K562 (cell line): ENCODE data around the gene STAG2. TPM values are rescaled to one million over a fixed set of nuclear protein-coding genes. Genes with fewer than 3 reads are reported as not detected.

ENCODE experiments used
- ATAC-seq: fragments of 200-7000 bp; cut with Tn5 transposase; 3 replicates; pipeline ENCODE4 v1.9.1; 2020; ENCODE audit warnings: moderate library complexity
- BruUV-seq: library from RNA; stranded (reverse); fragments of 400-500 nt; replicated peaks from 2 replicates; lab custom pipeline; 2021; lab: Mats Ljungman, UMichigan
- CTCF ChIA-PET: fragments of 300-600 bp; formaldehyde crosslinking; extraction: SDS; loops from one replicate; lab custom pipeline; 2021; ENCODE audit warnings: low intra/inter-chr PET ratio; lab: Yijun Ruan, JAX
- POLR2A ChIA-PET: fragments of 300-600, 350-650 bp; sonication (Branson Sonifier 250); formaldehyde crosslinking; extraction: SDS; loops from one replicate; lab custom pipeline; 2021; ENCODE audit warnings: antibody characterized with exemption, inconsistent platforms; lab: Yijun Ruan, JAX
- DNase-seq, 4 experiments: peaks; one replicate each; pipeline versions ENCODE4 v3.0.0 to v3.0.0-alpha.2; 2011 to 2018; ENCODE audit warnings: low spot score in 3 of 4, mixed read lengths in 3 of 4; ENCODE audit errors: extremely low read depth in 1 of 4
- FAIRE-seq: peaks from 2 replicates; lab custom pipeline; 2011; peaks lifted over from hg19 to GRCh38; lab: Jason Lieb, UNC
- H2AFZ ChIP-seq: 2 replicates; pipeline ENCODE4 v1.6.0; 2011; ENCODE audit warnings: low read depth, low read length, control low read depth, inconsistent platforms
- H3K27ac ChIP-seq: fragments of 200-600 bp; 3 replicates; pipeline ENCODE4 v1.8.0; 2011; ENCODE audit warnings: low read depth, mild to moderate bottlenecking, control low read depth, inconsistent platforms, low read length, moderate library complexity, mixed read lengths; ENCODE audit errors: extremely low read depth
- H3K27me3 ChIP-seq, 2 experiments: fragments of 300-600 bp in 1 of 2; 2 replicates in 1 of 2; 3 replicates in 1 of 2; pipeline versions ENCODE4 v1.6.0 to v1.8.0; 2011; ENCODE audit warnings: inconsistent platforms in 2 of 2, low read length in 2 of 2, mild to moderate bottlenecking in 1 of 2, mixed read lengths in 1 of 2, moderate library complexity in 1 of 2; ENCODE audit not compliant: control insufficient read depth in 2 of 2, insufficient read depth in 2 of 2
- H3K36me3 ChIP-seq: fragments of 300-600 bp; 3 replicates; pipeline ENCODE4 v1.8.0; 2011; ENCODE audit warnings: mild to moderate bottlenecking, low read length, inconsistent platforms; ENCODE audit not compliant: control insufficient read depth, insufficient read depth
- H3K4me1 ChIP-seq, 2 experiments: fragments of 200-600 bp in 1 of 2; replicated peaks in 1 of 2; 2 replicates in 1 of 2; 3 replicates in 1 of 2; pipeline versions ENCODE4 v1.5.1 to v1.8.0; 2011; ENCODE audit warnings: inconsistent platforms in 2 of 2, low read length in 2 of 2, mild to moderate bottlenecking in 1 of 2, mixed read lengths in 1 of 2, moderate library complexity in 1 of 2; ENCODE audit not compliant: control insufficient read depth in 2 of 2, insufficient read depth in 2 of 2
- H3K4me2 ChIP-seq: 2 replicates; pipeline ENCODE4 v1.6.1; 2011; ENCODE audit warnings: low read length, control low read depth, inconsistent platforms, mixed read lengths; ENCODE audit not compliant: insufficient read depth
- H3K4me3 ChIP-seq: fragments of 200-600 bp; sonication (generic), shearing (Covaris generic); 2 replicates; pipeline ENCODE4 v1.5.1; 2016; ENCODE audit warnings: control low read depth, inconsistent platforms
- H3K79me2 ChIP-seq: fragments of 200-600 bp; 3 replicates; pipeline ENCODE4 v1.8.0; 2011; ENCODE audit warnings: low read length, inconsistent platforms; ENCODE audit not compliant: control insufficient read depth, insufficient read depth
- H3K9ac ChIP-seq, 2 experiments: 2 replicates each; pipeline versions ENCODE4 v1.6.0 to v1.6.1; 2011; ENCODE audit warnings: low read depth in 2 of 2, low read length in 2 of 2, control low read depth in 1 of 2, inconsistent platforms in 1 of 2, mild to moderate bottlenecking in 1 of 2, mixed read lengths in 1 of 2; ENCODE audit not compliant: insufficient read depth in 1 of 2
- H3K9me1 ChIP-seq: one replicate; pipeline ENCODE4 v1.6.0; 2011; ENCODE audit warnings: inconsistent platforms, mild to moderate bottlenecking, low read length, moderate library complexity; ENCODE audit not compliant: control insufficient read depth, insufficient read depth
- H3K9me3 ChIP-seq: replicated peaks from 2 replicates; pipeline ENCODE4 v1.5.1; 2011; ENCODE audit warnings: low read depth, low read length, inconsistent platforms; ENCODE audit not compliant: control insufficient read depth, insufficient read depth
- H4K20me1 ChIP-seq: replicated peaks from 2 replicates; pipeline ENCODE4 v1.6.1; 2011; ENCODE audit warnings: low read length, inconsistent platforms, mixed read lengths; ENCODE audit not compliant: control insufficient read depth, insufficient read depth
- BCL6 ChIP-seq: fragments of 250-450 bp; sonication (Bioruptor Pico); IDR thresholded peaks from 2 replicates; pipeline ENCODE4 v1.4.0; 2020
- CEBPZ ChIP-seq: fragments of 150-350 bp; IDR thresholded peaks from 2 replicates; pipeline ENCODE4 v1.6.1; 2014; ENCODE audit warnings: low read depth, mild to moderate bottlenecking, low read length, borderline replicate concordance
- CHD1 ChIP-seq: fragments of 200-600 bp; sonication (generic); IDR thresholded peaks from one replicate; pipeline ENCODE4 v1.6.1; 2012; ENCODE audit warnings: mild to moderate bottlenecking, moderate library complexity, low read length, inconsistent platforms
- MLX ChIP-seq, 2 experiments: fragments of 450-650 bp in 1 of 2; sonication (generic) in 1 of 2; formaldehyde crosslinking; conservative IDR thresholded peaks; 2 replicates each; pipeline versions ENCODE4 v1.4.0 to v1.8.1; 2020 to 2022; ENCODE audit warnings: mild to moderate bottlenecking in 1 of 2, missing genetic modification reagents in 1 of 2
- MTA3 ChIP-seq: fragments of 450-650 bp; formaldehyde crosslinking; IDR thresholded peaks from 2 replicates; pipeline ENCODE4 v1.6.1; 2017; ENCODE audit warnings: mild to moderate bottlenecking, borderline replicate concordance
- OTX1 ChIP-seq: fragments of 450-650 bp; formaldehyde crosslinking; IDR thresholded peaks from 2 replicates; pipeline ENCODE4 v1.4.0; 2022; ENCODE audit warnings: mild to moderate bottlenecking
- PRDM10 ChIP-seq: fragments of 450-650 bp; IDR thresholded peaks from 2 replicates; pipeline ENCODE4 v1.6.1; 2018; ENCODE audit not compliant: partially characterized antibody
- ZNF431 ChIP-seq: sonication (generic); formaldehyde crosslinking; IDR thresholded peaks from 2 replicates; pipeline ENCODE4 v1.8.0; 2022; ENCODE audit warnings: mild to moderate bottlenecking, missing genetic modification reagents
- ZNF699 ChIP-seq: fragments of 250-450 bp; sonication (Bioruptor Pico); IDR thresholded peaks from 2 replicates; pipeline ENCODE4 v1.8.0; 2021; ENCODE audit warnings: mild to moderate bottlenecking, moderate library complexity; ENCODE audit not compliant: insufficient replicate concordance
- WGBS: fragments of 100-300 bp; shearing (Covaris generic); methylation state at CpG from one replicate; pipeline ENCODE4 v1.1.6; 2016; ENCODE audit warnings: low coverage, mixed read lengths; ENCODE audit not compliant: insufficient coverage; ENCODE audit errors: missing lambda C conversion rate; 5-methylcytosine and 5-hydroxymethylcytosine counted together
- in situ Hi-C: fragments of 300-500 bp; cut with MboI; formaldehyde crosslinking; loops from 4 replicates; pipeline ENCODE4 v1.15.0; 2018; ENCODE audit warnings: inconsistent platforms, mixed read lengths
- intact Hi-C: fragments of 100-400 bp; cut with micrococcal nuclease; formaldehyde crosslinking; loops from 2 replicates; pipeline ENCODE4 v1.14.2; 2022
- polyA plus RNA-seq, 8 experiments: library from polyadenylated mRNA; depleted of rRNA in 4 of 8; stranded (reverse) in 5 of 8; unstranded in 3 of 8; fragments of >200 nt; fragmentation: Nextera tagmentation in 2 of 8; fragmentation: Illumina TruSeq in 1 of 8; extraction: Ambion mirVana in 2 of 8; extraction: Trizol in 1 of 8; gene quantifications; 2 replicates each; pipeline versions ENCODE4 v1.2.1 to v1.2.3, GENCODE V29; 2011 to 2014; ENCODE audit warnings: inconsistent platforms in 1 of 8, missing spikeins in 1 of 8
- total RNA-seq, 7 experiments: library from RNA; depleted of rRNA in 6 of 7; stranded (reverse); fragments of >200 nt in 6 of 7; fragmentation: Illumina TruSeq in 2 of 7; extraction: Trizol in 2 of 7; gene quantifications; 2 replicates each; pipeline versions ENCODE4 v1.2.1 to v1.2.3, GENCODE V29; 2011 to 2021; ENCODE audit warnings: low replicate concordance in 1 of 7

The STAG2 gene
- total and polyA plus RNA-seq, 9 of the 15 experiments (the other 6 are each of a cell fraction or from before 2014, with no cell fraction given), result 40.3 to 133 (median 90.1) TPM

- no peak for TF ChIP-seq OTX1 (CRISPR knock-in tag)
- TF ChIP-seq ZNF431 (CRISPR knock-in tag), result no peak
- no peak for TF ChIP-seq CHD1
- TF ChIP-seq MTA3, result no peak
- TF ChIP-seq BCL6, result no peak
Measured at GRCh38 chrX:123923211-123923610, 38.3 kb upstream of the STAG2 start (continued).

GRCh38 chrX:123924186-123924585 lies 37.3 kb upstream of the STAG2 start:
- Histone ChIP-seq H4K20me1 (no peaks in the 10 kb centered on the region), H2AFZ (no peak overlapping the region), H3K27me3 (no peaks in the 10 kb centered on the region; a peak in 1 of 5 replicates), H3K4me1 (no peaks in the 10 kb centered on the region; a peak in 1 of 5 replicates), H3K9me3 (no peaks in the 10 kb centered on the region), H3K36me3 (no peaks in the 10 kb centered on the region), H3K27ac (no peak overlapping the region), H3K4me2 (no peak overlapping the region), H3K4me3 (no peak overlapping the region), H3K9me1 (no peaks in the 10 kb centered on the region), H3K79me2 (no peaks in the 10 kb centered on the region), H3K9ac (no peak overlapping the region)
- intact Hi-C loops, result no loop called here
- in situ Hi-C loops, result no loop called here
- no peak for FAIRE-seq
- no peak for DNase-seq
- no TSS peak for BruUV-seq
- 0% methylated on average over 1 of the region's 1 CpG for WGBS
- ChIA-PET POLR2A (no interaction called here), CTCF (no interaction called here)
- TF ChIP-seq CEBPZ (no peak), MLX (CRISPR knock-in tag; conservative IDR thresholded peaks at IDR 0.05) (no peak), ZNF699 (CRISPR knock-in tag) (no peak), PRDM10 (no peak)
- no peak for ATAC-seq
